Esophagus muscularis mucosa (tissue), 4 donors: Measurements from ENCODE around the gene MANSC1.

ENCODE experiments used
- EP300 ChIP-seq: sonication (generic); formaldehyde crosslinking; IDR thresholded peaks from one replicate; pipeline ENCODE4 v1.6.1; 2017; ENCODE audit warnings: antibody characterized with exemption
- POLR2A ChIP-seq: fragments of 450-650 bp; IDR thresholded peaks from one replicate; pipeline ENCODE4 v1.6.1; 2017; ENCODE audit warnings: antibody characterized with exemption, moderate library complexity, mild to moderate bottlenecking, low read depth
- POLR2AphosphoS5 ChIP-seq, 2 donors: sonication (generic); formaldehyde crosslinking; IDR thresholded peaks; one replicate each; pipeline ENCODE4 v1.6.1; 2017; ENCODE audit warnings: antibody characterized with exemption in 2 of 2
- TF ChIP-seq, protein P1 (sequence below), 3 experiments: fragments of 200-600 bp in 2 of 3; fragments of 450-650 bp in 1 of 3; sonication (generic) in 2 of 3; IDR thresholded peaks; one replicate each; pipeline ENCODE4 v1.5.1; 2017 to 2019; ENCODE audit warnings: antibody characterized with exemption in 3 of 3, mild to moderate bottlenecking in 2 of 3, moderate library complexity in 1 of 3

DNA sequence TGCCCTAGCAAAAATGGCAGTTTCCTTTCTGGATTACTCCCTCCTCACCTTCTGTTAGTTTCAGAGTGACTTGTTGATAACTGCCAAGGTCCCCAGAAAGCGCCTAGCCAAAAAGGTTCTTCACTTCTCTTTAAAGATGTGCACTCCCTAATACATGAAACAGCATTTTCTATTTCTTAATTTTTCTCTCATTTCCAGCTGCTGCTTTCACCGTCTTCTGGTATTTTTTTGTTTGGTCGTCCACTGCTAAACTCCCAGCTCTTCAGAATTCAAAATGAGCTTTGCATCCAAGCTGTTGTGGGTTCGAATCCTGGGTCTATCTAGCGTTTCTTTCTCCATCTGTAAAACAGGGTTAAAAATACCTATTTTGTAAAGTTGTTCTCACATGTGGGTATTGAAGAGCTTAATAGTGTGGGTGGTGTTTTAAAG is 6.4 kb upstream of the MANSC1 start:
- TF ChIP-seq, protein P1, sequence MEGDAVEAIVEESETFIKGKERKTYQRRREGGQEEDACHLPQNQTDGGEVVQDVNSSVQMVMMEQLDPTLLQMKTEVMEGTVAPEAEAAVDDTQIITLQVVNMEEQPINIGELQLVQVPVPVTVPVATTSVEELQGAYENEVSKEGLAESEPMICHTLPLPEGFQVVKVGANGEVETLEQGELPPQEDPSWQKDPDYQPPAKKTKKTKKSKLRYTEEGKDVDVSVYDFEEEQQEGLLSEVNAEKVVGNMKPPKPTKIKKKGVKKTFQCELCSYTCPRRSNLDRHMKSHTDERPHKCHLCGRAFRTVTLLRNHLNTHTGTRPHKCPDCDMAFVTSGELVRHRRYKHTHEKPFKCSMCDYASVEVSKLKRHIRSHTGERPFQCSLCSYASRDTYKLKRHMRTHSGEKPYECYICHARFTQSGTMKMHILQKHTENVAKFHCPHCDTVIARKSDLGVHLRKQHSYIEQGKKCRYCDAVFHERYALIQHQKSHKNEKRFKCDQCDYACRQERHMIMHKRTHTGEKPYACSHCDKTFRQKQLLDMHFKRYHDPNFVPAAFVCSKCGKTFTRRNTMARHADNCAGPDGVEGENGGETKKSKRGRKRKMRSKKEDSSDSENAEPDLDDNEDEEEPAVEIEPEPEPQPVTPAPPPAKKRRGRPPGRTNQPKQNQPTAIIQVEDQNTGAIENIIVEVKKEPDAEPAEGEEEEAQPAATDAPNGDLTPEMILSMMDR (IDR thresholded peaks at IDR 0.05) = no peak
- TF ChIP-seq EP300 (no peak), POLR2A (no peak), POLR2AphosphoS5 (IDR thresholded peaks at IDR 0.05) (no peak)
